CD4-positive, alpha-beta T cell treated with Interleukin-2 at 100 ng/mL for 4 hours (primary cell): Measurements from ENCODE around the gene EHMT1.
A peak's percentile ranks its signal among the peaks of the same experiment; 100 is the strongest.

ENCODE experiments used
- DNase-seq: peaks from one replicate; pipeline ENCODE4 v3.0.0-alpha.2; 2020; ENCODE audit warnings: low spot score

The EHMT1 gene

GRCh38 chr9:137618105-137619067 is at the start of gene EHMT1:
TSS of gene EHMT1 (plus strand) at chr9:137619005. CDS start at chr9:137619029, 24 bp downstream.
- peak; percentile 89 for DNase-seq

- no peak for DNase-seq
Measured at GRCh38 chr9:137569609-137570203, 49.1 kb upstream of the EHMT1 start.

- DNase-seq, result no peak
Measured at GRCh38 chr9:137570566-137570965, 48.2 kb upstream of the EHMT1 start.

GRCh38 chr9:137574192-137574591 is 44.6 kb upstream of the EHMT1 start:
- DNase-seq, result no peak

- DNase-seq, result peak; percentile 33
Measured at GRCh38 chr9:137575364-137575715, 43.5 kb upstream of the EHMT1 start.

- DNase-seq, result no peak
Measured at GRCh38 chr9:137575716-137576411, 42.9 kb upstream of the EHMT1 start.

- peak; percentile 95 for DNase-seq
Measured at GRCh38 chr9:137578518-137579258, 40.1 kb upstream of the EHMT1 start, which contains the start of gene DPH7. TSS of gene DPH7 (minus strand) at chr9:137578925. CDS start at chr9:137578777, 148 bp downstream.

GRCh38 chr9:137579259-137579604 is 39.6 kb upstream of the EHMT1 start:
- no peak for DNase-seq

GRCh38 chr9:137580209-137580953 is 38.4 kb upstream of the EHMT1 start:
- DNase-seq, result no peak

GRCh38 chr9:137580954-137581322 is 37.9 kb upstream of the EHMT1 start:
- DNase-seq, result no peak

- no peak for DNase-seq
Measured at GRCh38 chr9:137581361-137582285, 37.2 kb upstream of the EHMT1 start.

GRCh38 chr9:137582286-137582860 is 36.4 kb upstream of the EHMT1 start:
- DNase-seq, result no peak

GRCh38 chr9:137583347-137583746 is 35.5 kb upstream of the EHMT1 start:
- DNase-seq, result no peak

GRCh38 chr9:137583957-137584356 is 34.8 kb upstream of the EHMT1 start:
- DNase-seq, result no peak

- no peak for DNase-seq
Measured at GRCh38 chr9:137586854-137587253, 32.0 kb upstream of the EHMT1 start.

GRCh38 chr9:137588311-137588710 is 30.5 kb upstream of the EHMT1 start:
- no peak for DNase-seq

- no peak for DNase-seq
Measured at GRCh38 chr9:137588891-137589290, 29.9 kb upstream of the EHMT1 start.

GRCh38 chr9:137589441-137590122 is 29.2 kb upstream of the EHMT1 start:
- DNase-seq, result no peak

- no peak for DNase-seq
Measured at GRCh38 chr9:137590123-137590468, 28.7 kb upstream of the EHMT1 start.
